Measurements from ENCODE around the gene RNU2-1. TPM values are rescaled to one million over a fixed set of nuclear protein-coding genes. Genes with fewer than 3 reads are reported as not detected.
"Not testable (repeated sequence)": the region's sequence is repeated elsewhere in the genome, so short reads cannot be mapped to it uniquely, and the experiment has no call there.

RNU2-1 gene
- total RNA-seq, 1 experiment from 2014 or later = not detected

DNA sequence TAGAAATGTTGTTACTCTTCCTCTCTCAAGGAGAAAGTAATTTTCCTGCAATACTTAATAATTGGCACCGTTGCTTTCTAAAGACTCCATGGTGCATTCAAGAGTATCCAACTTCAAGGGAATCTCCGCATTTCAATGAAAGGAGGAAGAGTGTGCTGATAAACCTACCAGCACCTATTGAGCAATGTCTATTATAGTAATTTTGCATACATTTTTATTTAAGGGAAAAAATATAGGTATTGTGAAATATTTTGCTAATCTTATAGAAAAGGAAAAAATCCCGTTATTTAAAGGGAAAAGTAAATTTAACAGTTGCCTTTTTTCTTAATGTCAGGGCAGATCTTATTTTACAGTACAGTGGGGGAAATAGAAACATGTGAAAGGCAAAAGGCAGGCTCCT is 23.2 kb downstream of the RNU2-1 start:
- no peak for DNase-seq (ENCODE audit: low read depth in 1 of 2, low spot score in 2 of 2)
- Histone ChIP-seq H3K4me1 (replicated peaks) (peaks cover 19% of the 10 kb centered on the region), H3K9me3 (replicated peaks) (no peaks in the 10 kb centered on the region), H3K27me3 (replicated peaks) (no peaks in the 10 kb centered on the region), H3K27ac (peak overlapping the region; percentile 72), H3K36me3 (peaks cover 31% of the 10 kb centered on the region), H3K4me3 (no peak overlapping the region)

DNA sequence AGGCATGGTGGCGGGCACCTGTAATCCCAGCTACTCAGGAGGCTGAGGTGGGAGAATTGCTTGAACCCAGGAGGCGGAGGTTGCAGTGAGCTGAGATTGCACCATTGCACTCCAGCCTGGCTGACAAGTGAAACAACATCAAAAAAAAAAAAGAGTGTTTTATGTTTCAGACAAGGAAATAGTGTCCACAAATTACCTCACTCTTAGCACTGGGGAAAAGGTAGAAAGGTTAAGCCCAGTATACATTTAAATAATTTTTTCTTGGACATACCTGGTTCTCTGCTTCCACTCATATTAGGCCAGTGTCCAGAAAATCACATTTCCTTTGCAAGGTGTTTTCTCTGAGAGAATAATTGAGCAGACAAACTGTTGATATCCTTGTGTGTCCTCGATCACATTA is 30.8 kb downstream of the RNU2-1 start:
- not testable (repeated sequence) for DNase-seq (ENCODE audit: low read depth in 1 of 2, low spot score in 2 of 2); H3K27ac ChIP-seq; H3K4me3 ChIP-seq; H3K27me3 ChIP-seq (replicated peaks); H3K4me1 ChIP-seq (replicated peaks); H3K9me3 ChIP-seq (replicated peaks)
- H3K36me3 ChIP-seq = peaks cover 71% of the 10 kb centered on the region

DNA sequence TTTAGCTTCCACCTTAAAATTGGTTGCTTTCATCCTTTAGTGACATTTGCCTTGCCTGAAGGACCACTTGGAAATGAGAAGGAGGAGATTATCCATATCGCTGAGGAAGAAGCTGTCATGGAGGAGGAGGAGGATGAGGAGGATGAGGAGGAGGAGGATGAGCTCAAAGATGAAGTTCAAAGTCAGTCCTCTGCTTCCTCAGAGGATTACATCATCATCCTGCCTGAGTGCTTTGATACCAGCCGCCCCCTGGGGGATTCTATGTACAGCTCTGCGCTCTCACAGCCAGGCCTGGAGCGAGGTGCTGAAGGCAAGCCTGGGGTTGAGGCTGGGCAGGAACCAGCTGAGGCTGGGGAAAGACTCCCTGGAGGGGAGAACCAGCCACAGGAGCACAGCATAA is 33.6 kb downstream of the RNU2-1 start:
- H3K36me3 ChIP-seq = peaks cover 93% of the 10 kb centered on the region

DNA sequence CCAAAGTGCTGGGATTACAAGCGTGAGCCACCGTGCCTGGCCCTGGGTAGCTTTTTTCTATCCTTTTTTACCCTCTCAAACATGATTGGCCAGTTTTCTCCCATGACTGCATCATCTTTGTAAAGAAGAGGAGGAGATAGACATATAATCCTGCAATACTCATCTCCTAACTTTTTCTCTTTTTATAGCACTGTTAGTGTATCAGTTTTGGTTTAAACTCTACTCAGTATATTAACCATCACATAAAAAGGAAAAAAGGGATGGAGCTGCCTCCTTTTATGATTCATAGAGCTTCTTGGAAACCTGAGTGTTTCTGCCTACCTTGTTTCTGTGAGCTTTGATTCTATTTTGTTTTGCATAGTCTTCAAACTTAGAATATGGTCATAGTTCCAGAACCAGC is 34.1 kb downstream of the RNU2-1 start:
- Histone ChIP-seq H3K36me3 (peaks cover 96% of the 10 kb centered on the region), H3K9me3 (replicated peaks) (no peaks in the 10 kb centered on the region; the same call in 1 of the 2 replicates), H3K4me1 (replicated peaks) (no peaks in the 10 kb centered on the region), H3K27me3 (replicated peaks) (no peaks in the 10 kb centered on the region), H3K27ac (no peak overlapping the region), H3K4me3 (no peak overlapping the region)
- DNase-seq (ENCODE audit: low read depth in 1 of 2, low spot score in 2 of 2) = no peak

More for the DNA sequence above, 33.6 kb downstream of the RNU2-1 start:
- no peak overlapping the region for H3K27ac ChIP-seq
- H3K4me1 ChIP-seq (replicated peaks) = no peaks in the 10 kb centered on the region
- no peaks in the 10 kb centered on the region for H3K9me3 ChIP-seq (replicated peaks)
- no peak overlapping the region for H3K4me3 ChIP-seq
- no peaks in the 10 kb centered on the region for H3K27me3 ChIP-seq (replicated peaks)
- no peak for DNase-seq (ENCODE audit: low read depth in 1 of 2, low spot score in 2 of 2)

DNA sequence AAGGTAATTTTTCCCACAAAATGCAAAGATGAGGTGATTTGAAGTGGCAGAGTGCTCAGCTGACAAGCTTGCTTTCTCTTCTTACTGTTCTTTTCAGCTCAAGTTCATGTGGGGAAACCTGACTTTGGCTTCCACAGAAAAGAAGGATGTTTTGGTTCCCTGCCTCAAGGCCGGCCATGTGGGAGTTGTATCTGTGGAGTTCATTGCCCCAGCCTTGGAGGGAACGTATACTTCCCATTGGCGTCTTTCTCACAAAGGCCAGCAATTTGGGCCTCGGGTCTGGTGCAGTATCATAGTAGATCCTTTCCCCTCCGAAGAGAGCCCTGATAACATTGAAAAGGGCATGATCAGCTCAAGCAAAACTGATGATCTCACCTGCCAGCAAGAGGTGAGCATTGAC is 40.5 kb downstream of the RNU2-1 start:
- Histone ChIP-seq H3K27ac (no peak overlapping the region), H3K4me1 (replicated peaks) (no peaks in the 10 kb centered on the region), H3K36me3 (peaks cover 95% of the 10 kb centered on the region), H3K4me3 (no peak overlapping the region), H3K9me3 (replicated peaks) (no peaks in the 10 kb centered on the region; the same call in 1 of the 2 replicates), H3K27me3 (replicated peaks) (no peaks in the 10 kb centered on the region)
- no peak for DNase-seq (ENCODE audit: low read depth in 1 of 2, low spot score in 2 of 2)

DNA sequence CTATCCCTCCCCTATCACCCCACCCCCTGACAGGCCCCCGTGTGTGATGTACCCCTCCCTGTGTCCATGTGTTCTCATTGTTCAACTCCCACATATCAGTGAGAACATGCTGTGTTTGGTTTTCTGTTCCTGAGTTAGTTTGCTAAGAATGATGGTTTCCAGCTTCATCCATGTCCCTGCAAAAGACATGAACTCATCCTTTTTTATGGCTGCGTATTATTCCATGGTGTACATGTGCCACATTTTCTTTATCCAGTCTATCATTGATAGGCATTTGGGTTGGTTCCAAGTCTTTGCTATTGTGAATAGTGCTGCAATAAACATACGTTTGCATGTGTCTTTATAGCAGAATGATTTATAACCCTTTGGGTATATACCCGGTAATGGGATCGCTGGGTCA is 47.1 kb downstream of the RNU2-1 start:
- peaks cover 53% of the 10 kb centered on the region for H3K36me3 ChIP-seq

DNA sequence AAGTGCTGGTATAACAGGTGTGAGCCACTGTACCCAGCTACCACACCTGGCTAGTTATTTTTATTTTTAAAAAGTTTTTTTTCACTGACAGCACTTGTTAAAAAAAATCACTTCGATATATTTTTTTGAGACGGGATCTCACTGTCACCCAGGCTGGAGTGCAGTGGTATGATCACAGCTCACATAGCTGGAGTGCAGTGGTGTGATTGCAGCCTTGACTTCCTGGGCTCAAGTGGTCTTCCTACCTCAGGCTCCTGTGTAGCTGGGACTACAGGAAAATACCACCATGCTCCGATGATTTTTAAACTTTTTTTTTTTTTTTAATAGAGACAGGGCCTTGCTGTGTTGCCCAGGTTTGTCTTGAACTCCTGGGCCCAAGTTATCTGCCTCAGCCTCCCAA is 49.9 kb downstream of the RNU2-1 start:
- H3K27ac ChIP-seq = no peak overlapping the region
- no peak overlapping the region for H3K4me3 ChIP-seq
- H3K9me3 ChIP-seq (replicated peaks) = no peaks in the 10 kb centered on the region
- no peaks in the 10 kb centered on the region for H3K4me1 ChIP-seq (replicated peaks)
- H3K36me3 ChIP-seq = peaks cover 51% of the 10 kb centered on the region
- DNase-seq (ENCODE audit: low read depth in 1 of 2, low spot score in 2 of 2) = no peak
- H3K27me3 ChIP-seq (replicated peaks) = no peaks in the 10 kb centered on the region

More for the DNA sequence above, 47.1 kb downstream of the RNU2-1 start:
- DNase-seq (ENCODE audit: low read depth in 1 of 2, low spot score in 2 of 2); H3K27ac ChIP-seq; H3K27me3 ChIP-seq (replicated peaks); H3K4me1 ChIP-seq (replicated peaks); H3K9me3 ChIP-seq (replicated peaks); H3K4me3 ChIP-seq: not testable (repeated sequence)

Other genes starting within 250 kb of the RNU2-1 start
- gene RPL27, start 235.6 kb downstream of the RNU2-1 start, total RNA-seq (2014; rRNA removed; shearing (Covaris generic)) = 605 and 1,189 TPM in 2 replicates
- 16.4 and 17.7 TPM in 2 replicates for gene IFI35, start 227.2 kb downstream of the RNU2-1 start, total RNA-seq (2014; rRNA removed; shearing (Covaris generic))
- gene VAT1, start 211.6 kb downstream of the RNU2-1 start, total RNA-seq (2014; rRNA removed; shearing (Covaris generic)) = 125 and 144 TPM in 2 replicates
- 0.03 TPM in 1 of 2 replicates, not detected in the other for gene RND2, start 208.7 kb downstream of the RNU2-1 start, total RNA-seq (2014; rRNA removed; shearing (Covaris generic))
- 44.4 and 47.1 TPM in 2 replicates for gene BRCA1, start 108.6 kb downstream of the RNU2-1 start, total RNA-seq (2014; rRNA removed; shearing (Covaris generic))
- 57.4 and 96.2 TPM in 2 replicates for gene NBR1, start 62.8 kb downstream of the RNU2-1 start, total RNA-seq (2014; rRNA removed; shearing (Covaris generic))
- gene TMEM106A, start 22.1 kb downstream of the RNU2-1 start, total RNA-seq (2014; rRNA removed; shearing (Covaris generic)) = 3.9 and 6.2 TPM in 2 replicates
- gene CCDC200, start 5.4 kb downstream of the RNU2-1 start, total RNA-seq (2014; rRNA removed; shearing (Covaris generic)) = not detected in 2 replicates
- 21.2 and 28.0 TPM in 2 replicates for gene ARL4D, start 165.0 kb upstream of the RNU2-1 start, total RNA-seq (2014; rRNA removed; shearing (Covaris generic))
- gene DHX8, start 250.0 kb upstream of the RNU2-1 start, total RNA-seq (2014; rRNA removed; shearing (Covaris generic)) = 75.2 and 81.7 TPM in 2 replicates